Spleen (tissue), 11 donors: Measurements from ENCODE around the gene LCNL1. TPM values are rescaled to one million over a fixed set of nuclear protein-coding genes. Genes with fewer than 3 reads are reported as not detected.

ENCODE experiments used
- DNase-seq: peaks from one replicate; pipeline ENCODE4 v3.0.0-alpha.2; 2020
- H3K27ac ChIP-seq, 8 donors: fragments of 200-600 bp; sonication (generic) in 7 of 8; 1 replicate in 4 of 8; 2 replicates in 4 of 8; pipeline versions ENCODE4 v1.5.0 to v1.8.0; 2016 to 2021; ENCODE audit warnings: inconsistent platforms in 4 of 8, mild to moderate bottlenecking in 4 of 8, moderate library complexity in 1 of 8
- H3K27me3 ChIP-seq, 7 donors: fragments of 200-600 bp; sonication (generic) in 6 of 7; replicated peaks in 1 of 7; 1 replicate in 4 of 7; 2 replicates in 3 of 7; pipeline versions ENCODE4 v1.5.0 to v1.8.0; 2016 to 2021; ENCODE audit warnings: inconsistent platforms in 3 of 7, mild to moderate bottlenecking in 1 of 7
- H3K36me3 ChIP-seq, 6 donors: fragments of 200-600 bp; sonication (generic) in 5 of 6; 1 replicate in 4 of 6; 2 replicates in 2 of 6; pipeline versions ENCODE4 v1.5.0 to v1.8.0; 2016 to 2021; ENCODE audit warnings: inconsistent platforms in 2 of 6
- H3K4me1 ChIP-seq, 6 donors: fragments of 200-600 bp; sonication (generic) in 5 of 6; 1 replicate in 3 of 6; 2 replicates in 3 of 6; pipeline versions ENCODE4 v1.5.0 to v1.8.0; 2016 to 2021; ENCODE audit warnings: inconsistent platforms in 3 of 6
- H3K4me3 ChIP-seq, 8 donors: fragments of 200-600 bp; sonication (generic) in 7 of 8; 1 replicate in 4 of 8; 2 replicates in 4 of 8; pipeline versions ENCODE4 v1.5.0 to v1.8.0; 2016 to 2021; ENCODE audit warnings: inconsistent platforms in 4 of 8, mild to moderate bottlenecking in 4 of 8, moderate library complexity in 2 of 8
- H3K9me3 ChIP-seq, 8 donors: fragments of 200-600 bp; sonication (generic) in 7 of 8; 1 replicate in 4 of 8; 2 replicates in 4 of 8; pipeline versions ENCODE4 v1.5.0 to v1.8.0; 2016 to 2021; ENCODE audit warnings: inconsistent platforms in 4 of 8
- POLR2A ChIP-seq, 3 donors: fragments of 450-650 bp; IDR thresholded peaks; one replicate each; pipeline ENCODE4 v1.5.1; 2017; ENCODE audit warnings: antibody characterized with exemption in 3 of 3, mild to moderate bottlenecking in 1 of 3
- POLR2AphosphoS5 ChIP-seq, 3 donors: sonication (generic); formaldehyde crosslinking; IDR thresholded peaks; one replicate each; pipeline ENCODE4 v1.5.1; 2017; ENCODE audit warnings: antibody characterized with exemption in 3 of 3
- WGBS, 5 donors: extraction: QIAGEN DNeasy Blood & Tissue Kit in 3 of 5; methylation state at CpG; one replicate each; pipeline versions ENCODE4 v1.1.5 to v1.1.7; 2013 to 2018; 5-methylcytosine and 5-hydroxymethylcytosine counted together
- intact Hi-C: fragments of 100-400 bp; cut with DNase I; formaldehyde crosslinking; loops from one replicate; pipeline ENCODE4 v1.15.0; 2023; ENCODE audit warnings: low total_unique reads
- polyA plus RNA-seq, 3 donors: library from polyadenylated mRNA; stranded (reverse); fragments of 200-250 nt; gene quantifications; one replicate each; pipeline ENCODE4 v1.2.1, GENCODE V29; 2013
- total RNA-seq, 7 donors: library from RNA; depleted of rRNA in 3 of 7; stranded (reverse); fragments of >200 nt in 3 of 7; fragmentation: NEBNext Ultra II Directional in 4 of 7; extraction: Animal tissue kit (Norgen Biotek cat#: 25700) in 4 of 7; gene quantifications; one replicate each; pipeline versions ENCODE4 v1.1.0 to v1.2.1, GENCODE V29; 2016 to 2021
- TF ChIP-seq, protein P1 (sequence below), 11 experiments: fragments of 200-600 bp in 7 of 11; fragments of 450-650 bp in 4 of 11; sonication (generic) in 4 of 11; IDR thresholded peaks in 8 of 11; conservative IDR thresholded peaks in 3 of 11; 1 replicate in 7 of 11; 2 replicates in 4 of 11; pipeline versions ENCODE4 v1.4.0 to v1.8.0; 2016 to 2021; ENCODE audit warnings: antibody characterized with exemption in 11 of 11, inconsistent platforms in 4 of 11, mild to moderate bottlenecking in 1 of 11
- donor health status: healthy with polysubstance abuse.
- donor health status: DM: no; HTN: no; CAD: no; lungs with moderate emphysema.
- donor health status: DM: no; HTN: no; CAD: no.
- donor health status: Bipolar disorder and iron deficiency.
- donor health status: healthy.
- donor health status: DM: no; HTN: no; CAD: no.
- donor health status: DM: yes; HTN: yes; CAD: no.

LCNL1 gene
- total and polyA plus RNA-seq, 10 donors = 1.3 to 8.3 (median 3.2) TPM

DNA sequence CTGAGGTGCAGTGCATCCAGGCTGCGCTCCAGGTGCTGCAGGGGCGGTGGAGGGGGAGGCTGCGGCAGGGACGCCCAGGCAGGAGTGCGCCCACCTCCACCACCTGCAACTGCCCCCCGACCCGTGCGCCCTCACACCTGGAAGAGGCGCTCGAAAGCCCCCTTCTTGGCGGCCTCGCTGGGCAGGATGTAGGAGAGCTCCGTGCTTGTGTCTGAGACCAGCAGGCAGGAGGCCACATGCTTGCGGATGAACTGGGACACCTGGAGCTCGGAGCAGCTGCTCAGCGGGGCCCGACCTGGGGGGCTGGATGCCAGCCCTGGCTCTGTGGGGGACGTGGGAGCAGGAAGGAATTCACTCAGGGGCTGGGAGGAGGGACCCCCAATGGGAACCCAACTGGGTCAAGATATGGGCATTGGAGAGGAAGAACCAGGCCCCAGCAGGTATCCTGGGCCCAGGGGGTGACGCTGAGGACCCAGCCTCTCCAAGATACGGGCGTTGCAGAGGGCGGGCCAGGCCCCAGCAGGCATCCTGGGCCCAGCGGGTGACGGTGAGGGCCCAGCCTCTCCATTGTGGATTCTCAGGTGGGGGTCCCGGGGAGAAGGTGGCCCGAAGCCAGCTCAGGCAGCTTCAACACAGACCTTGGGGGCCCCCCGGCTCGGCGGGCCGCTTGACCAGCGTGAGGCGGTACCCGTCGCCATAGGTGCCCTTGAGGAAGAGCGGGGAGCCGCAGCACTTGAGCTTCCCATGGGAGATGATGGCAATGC, 32.2 kb downstream of the LCNL1 start:
- 95 to 97% (median 95%) methylated on average over 20 to 36 of the region's 36 CpGs for WGBS, 5 donors
- H3K9me3 ChIP-seq = no peaks in the 10 kb centered on the region
- no peak for TF ChIP-seq POLR2AphosphoS5 (IDR thresholded peaks at IDR 0.05)
- TF ChIP-seq POLR2A (IDR thresholded peaks at IDR 0.05) = no peak
- TF ChIP-seq, protein P1, sequence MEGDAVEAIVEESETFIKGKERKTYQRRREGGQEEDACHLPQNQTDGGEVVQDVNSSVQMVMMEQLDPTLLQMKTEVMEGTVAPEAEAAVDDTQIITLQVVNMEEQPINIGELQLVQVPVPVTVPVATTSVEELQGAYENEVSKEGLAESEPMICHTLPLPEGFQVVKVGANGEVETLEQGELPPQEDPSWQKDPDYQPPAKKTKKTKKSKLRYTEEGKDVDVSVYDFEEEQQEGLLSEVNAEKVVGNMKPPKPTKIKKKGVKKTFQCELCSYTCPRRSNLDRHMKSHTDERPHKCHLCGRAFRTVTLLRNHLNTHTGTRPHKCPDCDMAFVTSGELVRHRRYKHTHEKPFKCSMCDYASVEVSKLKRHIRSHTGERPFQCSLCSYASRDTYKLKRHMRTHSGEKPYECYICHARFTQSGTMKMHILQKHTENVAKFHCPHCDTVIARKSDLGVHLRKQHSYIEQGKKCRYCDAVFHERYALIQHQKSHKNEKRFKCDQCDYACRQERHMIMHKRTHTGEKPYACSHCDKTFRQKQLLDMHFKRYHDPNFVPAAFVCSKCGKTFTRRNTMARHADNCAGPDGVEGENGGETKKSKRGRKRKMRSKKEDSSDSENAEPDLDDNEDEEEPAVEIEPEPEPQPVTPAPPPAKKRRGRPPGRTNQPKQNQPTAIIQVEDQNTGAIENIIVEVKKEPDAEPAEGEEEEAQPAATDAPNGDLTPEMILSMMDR (IDR thresholded peaks at IDR 0.05 in 8 of 11, conservative IDR thresholded peaks at IDR 0.05 in 3 of 11) = no peak
- peaks cover 0 to 98% (median 69%) of the 10 kb centered on the region in 6 donors for H3K36me3 ChIP-seq
- H3K27ac ChIP-seq = no peak overlapping the region
- no peaks in the 10 kb centered on the region for H3K27me3 ChIP-seq
- intact Hi-C loops = no loop called here
- no peaks in the 10 kb centered on the region for H3K4me1 ChIP-seq
- DNase-seq = no peak
- no peak overlapping the region for H3K4me3 ChIP-seq

DNA sequence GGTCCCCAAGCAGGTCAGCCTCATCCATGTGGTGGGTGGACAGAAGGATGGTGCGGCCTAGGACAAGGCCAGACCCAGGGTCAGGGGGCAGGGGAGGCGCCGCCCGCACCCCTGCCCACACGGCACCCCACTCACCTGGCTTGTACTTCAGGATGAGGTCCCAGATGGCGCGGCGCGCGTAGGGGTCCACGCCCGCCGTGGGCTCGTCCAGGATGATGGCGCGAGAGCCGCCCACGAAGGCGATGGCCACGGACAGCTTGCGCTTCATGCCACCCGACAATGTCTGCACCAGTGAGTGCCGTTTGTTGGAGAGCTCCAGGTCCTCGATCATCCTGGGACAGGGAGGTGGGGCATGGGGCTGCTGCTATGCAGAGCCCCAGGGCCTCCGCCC, 32.7 kb downstream of the LCNL1 start:
- intact Hi-C loops = no loop called here
- 95 to 98% (median 97%) methylated on average over 20 to 25 of the region's 25 CpGs for WGBS, 5 donors
- H3K9me3 ChIP-seq = no peaks in the 10 kb centered on the region
- H3K27me3 ChIP-seq = no peaks in the 10 kb centered on the region
- TF ChIP-seq, protein P1 (IDR thresholded peaks at IDR 0.05 in 8 of 11, conservative IDR thresholded peaks at IDR 0.05 in 3 of 11) = no peak
- TF ChIP-seq POLR2A (IDR thresholded peaks at IDR 0.05) (no peak), POLR2AphosphoS5 (IDR thresholded peaks at IDR 0.05) (no peak)
- H3K4me1 ChIP-seq = no peaks in the 10 kb centered on the region
- DNase-seq = no peak
- no peak overlapping the region for H3K4me3 ChIP-seq
- H3K27ac ChIP-seq = no peak overlapping the region
- peaks cover 0 to 98% (median 69%) of the 10 kb centered on the region in 6 donors for H3K36me3 ChIP-seq

DNA sequence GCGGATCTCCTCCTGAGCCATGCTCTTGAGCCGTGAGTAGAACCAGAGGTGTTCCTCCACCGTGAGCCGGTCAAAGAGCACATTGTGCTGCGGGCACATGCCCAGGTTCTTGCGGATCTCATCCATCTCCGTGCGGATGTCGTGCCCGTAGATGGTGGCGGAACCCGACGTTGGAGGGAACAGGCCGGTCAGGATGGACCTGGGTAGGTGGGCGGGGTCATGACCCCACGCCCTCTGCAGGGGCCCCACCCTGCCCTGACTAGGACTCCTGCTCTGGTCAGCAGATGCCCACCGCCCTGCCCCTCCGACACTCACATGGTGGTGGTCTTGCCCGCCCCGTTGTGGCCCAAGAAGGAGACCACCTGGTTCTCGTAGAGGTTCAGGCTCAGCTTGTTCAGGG, 33.2 kb downstream of the LCNL1 start:
- no peaks in the 10 kb centered on the region for H3K9me3 ChIP-seq
- WGBS, 5 donors = 93 to 98% (median 96%) methylated on average over 3 to 21 of the region's 21 CpGs
- peaks cover 0 to 98% (median 70%) of the 10 kb centered on the region in 6 donors for H3K36me3 ChIP-seq
- no peak overlapping the region for H3K27ac ChIP-seq
- no peaks in the 10 kb centered on the region for H3K27me3 ChIP-seq
- TF ChIP-seq POLR2AphosphoS5 (IDR thresholded peaks at IDR 0.05) (no peak), POLR2A (IDR thresholded peaks at IDR 0.05) (no peak)
- TF ChIP-seq, protein P1 (IDR thresholded peaks at IDR 0.05 in 8 of 11, conservative IDR thresholded peaks at IDR 0.05 in 3 of 11) = no peak
- no peak overlapping the region for H3K4me3 ChIP-seq
- DNase-seq = no peak
- no peaks in the 10 kb centered on the region for H3K4me1 ChIP-seq
- intact Hi-C loops = no loop called here

DNA sequence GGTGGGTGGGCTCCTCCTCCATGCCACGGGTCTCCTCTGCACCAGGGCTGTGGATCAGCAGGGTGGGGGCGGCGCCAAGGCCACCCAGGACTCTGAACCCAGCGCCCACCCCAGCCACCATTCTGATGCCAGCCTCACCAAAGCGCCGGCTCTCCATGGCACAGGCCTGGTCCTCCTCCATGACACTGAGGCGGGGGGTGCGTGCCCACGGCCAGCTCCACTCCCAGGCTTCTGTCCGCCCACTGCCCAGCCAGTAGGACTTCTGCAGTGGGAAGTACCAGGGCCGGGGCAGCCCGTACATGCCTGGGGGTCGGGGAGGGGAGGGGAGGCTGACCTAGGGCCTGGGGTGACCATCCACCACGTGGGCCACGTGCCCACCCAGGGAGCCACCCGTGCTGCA, 33.6 kb downstream of the LCNL1 start:
- 87 to 96% (median 96%) methylated on average over 7 to 16 of the region's 16 CpGs for WGBS, 5 donors
- H3K36me3 ChIP-seq = peaks cover 0 to 98% (median 65%) of the 10 kb centered on the region in 6 donors
- no peaks in the 10 kb centered on the region for H3K9me3 ChIP-seq
- H3K27ac ChIP-seq = no peak overlapping the region
- H3K27me3 ChIP-seq = no peaks in the 10 kb centered on the region
- H3K4me3 ChIP-seq = no peak overlapping the region
- intact Hi-C loops = no loop called here
- TF ChIP-seq POLR2AphosphoS5 (IDR thresholded peaks at IDR 0.05) = no peak
- TF ChIP-seq, protein P1 (IDR thresholded peaks at IDR 0.05 in 8 of 11, conservative IDR thresholded peaks at IDR 0.05 in 3 of 11) = no peak
- no peak for TF ChIP-seq POLR2A (IDR thresholded peaks at IDR 0.05)
- H3K4me1 ChIP-seq = peaks cover 0 to 3% (median 0%) of the 10 kb centered on the region in 6 donors
- no peak for DNase-seq
